Keratinocyte (primary cell): ENCODE results near the gene TXN2. TPM values are rescaled to one million over a fixed set of nuclear protein-coding genes. Genes with fewer than 3 reads are reported as not detected.

Experiments used
- DNase-seq: peaks from one replicate; pipeline ENCODE4 v3.0.0-alpha.2; 2011; ENCODE audit warnings: low read depth, missing footprints, low spot score
- FAIRE-seq: peaks from 2 replicates; lab custom pipeline; 2011; peaks lifted over from hg19 to GRCh38; lab: Jason Lieb, UNC
- H2AFZ ChIP-seq: 2 replicates; pipeline ENCODE4 v1.6.0; 2012; ENCODE audit warnings: low read length, control low read depth, inconsistent platforms; ENCODE audit not compliant: control insufficient read depth
- H3K27ac ChIP-seq: 2 replicates; pipeline ENCODE4 v1.5.1; 2011; ENCODE audit warnings: low read length; ENCODE audit not compliant: control insufficient read depth, insufficient read depth
- H3K27me3 ChIP-seq: 3 replicates; pipeline ENCODE4 v1.6.0; 2011; ENCODE audit warnings: low read length; ENCODE audit not compliant: control insufficient read depth, insufficient read depth; ENCODE audit errors: extremely low read depth
- H3K36me3 ChIP-seq, 2 experiments: 2 replicates in 1 of 2; 3 replicates in 1 of 2; pipeline ENCODE4 v1.5.1; 2011; ENCODE audit warnings: low read length in 2 of 2, mild to moderate bottlenecking in 1 of 2; ENCODE audit not compliant: control insufficient read depth in 2 of 2, insufficient read depth in 2 of 2; ENCODE audit errors: extremely low read depth in 1 of 2
- H3K4me1 ChIP-seq: 3 replicates; pipeline ENCODE4 v1.5.1; 2011; ENCODE audit warnings: low read length; ENCODE audit not compliant: control insufficient read depth, insufficient read depth; ENCODE audit errors: extremely low read depth
- H3K4me2 ChIP-seq: 3 replicates; pipeline ENCODE4 v1.6.0; 2011; ENCODE audit warnings: low read depth, low read length; ENCODE audit not compliant: control insufficient read depth, insufficient read depth; ENCODE audit errors: extremely low read depth
- H3K4me3 ChIP-seq, 3 experiments: fragments of 200-600 bp in 1 of 3; sonication (generic) in 1 of 3; 2 replicates in 2 of 3; 3 replicates in 1 of 3; pipeline ENCODE4 v1.5.1; 2011 to 2016; ENCODE audit warnings: low read length in 3 of 3, mild to moderate bottlenecking in 3 of 3, control low read depth in 2 of 3, inconsistent platforms in 1 of 3, low read depth in 1 of 3, mixed read lengths in 1 of 3, mixed run types in 1 of 3, moderate library complexity in 1 of 3; ENCODE audit not compliant: control insufficient read depth in 2 of 3, insufficient read depth in 2 of 3; ENCODE audit errors: extremely low read depth in 1 of 3
- H3K79me2 ChIP-seq: 2 replicates; pipeline ENCODE4 v1.6.0; 2012; ENCODE audit warnings: low read length; ENCODE audit not compliant: control insufficient read depth, insufficient read depth
- H3K9ac ChIP-seq: 3 replicates; pipeline ENCODE4 v1.6.0; 2011; ENCODE audit warnings: low read length; ENCODE audit not compliant: control insufficient read depth, insufficient read depth; ENCODE audit errors: extremely low read depth
- H3K9me1 ChIP-seq: 3 replicates; pipeline ENCODE4 v1.6.0; 2011; ENCODE audit warnings: low read length; ENCODE audit not compliant: control insufficient read depth, insufficient read depth; ENCODE audit errors: extremely low read depth
- H3K9me3 ChIP-seq: 2 replicates; pipeline ENCODE4 v1.5.1; 2012; ENCODE audit warnings: low read depth, low read length; ENCODE audit not compliant: control insufficient read depth
- H4K20me1 ChIP-seq: 3 replicates; pipeline ENCODE4 v1.6.0; 2011; ENCODE audit warnings: low read length; ENCODE audit not compliant: control insufficient read depth, insufficient read depth; ENCODE audit errors: extremely low read depth
- CTCF ChIP-seq, 3 experiments: IDR thresholded peaks in 1 of 3; conservative IDR thresholded peaks in 1 of 3; optimal IDR thresholded peaks in 1 of 3; 2 replicates in 2 of 3; 3 replicates in 1 of 3; pipeline versions ENCODE3 to v1.5.1; 2011; ENCODE audit warnings: low read length in 3 of 3, mild to moderate bottlenecking in 3 of 3, moderate library complexity in 2 of 3, control low read depth in 1 of 3, inconsistent platforms in 1 of 3; ENCODE audit not compliant: insufficient read depth in 2 of 3; ENCODE audit errors: extremely low read depth in 1 of 3
- EZH2 ChIP-seq: IDR thresholded peaks from one replicate; pipeline ENCODE4 v1.6.1; 2012; ENCODE audit warnings: inconsistent platforms, mild to moderate bottlenecking, low read length, moderate library complexity
- dilution Hi-C: fragments of 300-500 bp; cut with MboI; formaldehyde crosslinking; loops from one replicate; pipeline ENCODE4 v1.7.0; 2020; ENCODE audit warnings: low sequenced_read_pairs; ENCODE audit not compliant: extremely low pct_ligation_motif_present
- polyA plus RNA-seq, 5 experiments: library from polyadenylated mRNA; depleted of rRNA in 3 of 5; stranded (reverse) in 3 of 5; stranded (forward) in 1 of 5; unstranded in 1 of 5; fragments of >200 nt; gene quantifications; 1 replicate in 1 of 5; 2 replicates in 3 of 5; 3 replicates in 1 of 5; pipeline versions ENCODE4 v1.2.1 to v1.2.3, GENCODE V29; 2011 to 2012; ENCODE audit warnings: missing spikeins in 2 of 5, low read depth in 1 of 5, low replicate concordance in 1 of 5

The TXN2 gene
- polyA plus RNA-seq, 1 donor (not counting 4 experiments of a cell fraction or from before 2014, with no cell fraction given): 95.9 TPM

- H2AFZ ChIP-seq: no peak overlapping the region
- FAIRE-seq: no peak
- no peak for TF ChIP-seq CTCF (optimal IDR thresholded peaks at IDR 0.05 in 1 of 3, IDR thresholded peaks at IDR 0.05 in 1 of 3, conservative IDR thresholded peaks at IDR 0.05 in 1 of 3; ENCODE audit: extremely low read depth in 1 of 3, insufficient read depth in 2 of 3, low read length in 3 of 3)
- no peak for TF ChIP-seq EZH2
Measured at GRCh38 chr22:36423461-36424404, 57.7 kb downstream of the TXN2 start.

GRCh38 chr22:36422287-36423014 lies 59.0 kb downstream of the TXN2 start:
- no peaks in the 10 kb centered on the region for H3K9me3 ChIP-seq
- H3K79me2 ChIP-seq: no peaks in the 10 kb centered on the region
- TF ChIP-seq CTCF (optimal IDR thresholded peaks at IDR 0.05 in 1 of 3, IDR thresholded peaks at IDR 0.05 in 1 of 3, conservative IDR thresholded peaks at IDR 0.05 in 1 of 3; ENCODE audit: extremely low read depth in 1 of 3, insufficient read depth in 2 of 3, low read length in 3 of 3) (no peak), EZH2 (no peak)
- no peaks in the 10 kb centered on the region for H3K4me1 ChIP-seq
- DNase-seq (no peak), FAIRE-seq (no peak)
- no peak overlapping the region for H3K4me2 ChIP-seq
- no peak overlapping the region for H3K27ac ChIP-seq
- no peaks in the 10 kb centered on the region for H3K9me1 ChIP-seq
- H3K36me3 ChIP-seq: no peaks in the 10 kb centered on the region
- dilution Hi-C loops: no loop called here
- H3K27me3 ChIP-seq: no peaks in the 10 kb centered on the region
- no peak overlapping the region for H2AFZ ChIP-seq
- H3K9ac ChIP-seq: no peak overlapping the region
- no peaks in the 10 kb centered on the region for H4K20me1 ChIP-seq
- H3K4me3 ChIP-seq: no peak overlapping the region

More at GRCh38 chr22:36423461-36424404, 57.7 kb downstream of the TXN2 start:
- Histone ChIP-seq H3K79me2 (no peaks in the 10 kb centered on the region), H3K4me3 (no peak overlapping the region), H3K27ac (no peak overlapping the region), H3K9ac (no peak overlapping the region), H3K9me3 (no peaks in the 10 kb centered on the region), H3K4me1 (no peaks in the 10 kb centered on the region), H3K36me3 (no peaks in the 10 kb centered on the region), H3K9me1 (no peaks in the 10 kb centered on the region), H3K4me2 (no peak overlapping the region), H4K20me1 (no peaks in the 10 kb centered on the region), H3K27me3 (no peaks in the 10 kb centered on the region)
- dilution Hi-C loops: no loop called here
- DNase-seq: no peak
